MCF 10A (cell line): ENCODE results near the gene TRAF3IP3. TPM values are rescaled to one million over a fixed set of nuclear protein-coding genes. Genes with fewer than 3 reads are reported as not detected.

Source experiments
- BruUV-seq: library from RNA; stranded (reverse); fragments of 400-500 nt; replicated peaks from 2 replicates; lab custom pipeline; 2021; lab: Mats Ljungman, UMichigan
- CTCF ChIA-PET: fragments of 300-600 bp; sonication (Branson Sonifier 250); formaldehyde crosslinking; extraction: SDS; loops from one replicate; lab custom pipeline; 2021; ENCODE audit warnings: antibody characterized with exemption, inconsistent platforms; lab: Yijun Ruan, JAX
- POLR2A ChIA-PET: fragments of 300-600, 350-650 bp; sonication (Branson Sonifier 250); formaldehyde crosslinking; extraction: SDS; loops from one replicate; lab custom pipeline; 2020; ENCODE audit warnings: antibody characterized with exemption, inconsistent platforms; lab: Yijun Ruan, JAX
- DNase-seq: peaks from one replicate; pipeline ENCODE4 v3.0.0-alpha.2; 2018; ENCODE audit not compliant: unreplicated experiment
- H3K27ac Mint-ChIP-seq: one replicate; pipeline ENCODE4 v1.8.0; 2022; ENCODE audit warnings: mild to moderate bottlenecking, low read depth, mixed read lengths; ENCODE audit not compliant: unreplicated experiment
- H3K27me3 Mint-ChIP-seq: one replicate; pipeline ENCODE4 v1.8.0; 2022; ENCODE audit warnings: mixed read lengths; ENCODE audit not compliant: insufficient read depth, unreplicated experiment
- H3K36me3 Mint-ChIP-seq: one replicate; pipeline ENCODE4 v1.8.0; 2022; ENCODE audit warnings: mild to moderate bottlenecking, moderate library complexity, mixed read lengths; ENCODE audit not compliant: insufficient read depth, unreplicated experiment
- H3K4me1 Mint-ChIP-seq: one replicate; pipeline ENCODE4 v1.8.0; 2022; ENCODE audit warnings: mixed read lengths; ENCODE audit not compliant: insufficient read depth, unreplicated experiment
- H3K4me3 Mint-ChIP-seq: one replicate; pipeline ENCODE4 v1.8.0; 2022; ENCODE audit warnings: mild to moderate bottlenecking, moderate library complexity, mixed read lengths; ENCODE audit not compliant: unreplicated experiment
- H3K9me3 Mint-ChIP-seq: one replicate; pipeline ENCODE4 v1.8.0; 2022; ENCODE audit warnings: mixed read lengths; ENCODE audit not compliant: unreplicated experiment
- CTCF ChIP-seq: fragments of 200-600 bp; IDR thresholded peaks from one replicate; pipeline ENCODE4 v1.8.0; 2022; ENCODE audit warnings: antibody characterized with exemption, mild to moderate bottlenecking; ENCODE audit not compliant: unreplicated experiment
- intact Hi-C: fragments of 100-400 bp; cut with micrococcal nuclease; formaldehyde crosslinking; loops from 2 replicates; pipeline ENCODE4 v1.14.1; 2022
- total RNA-seq: library from RNA; stranded (reverse); gene quantifications from 2 replicates; pipeline ENCODE4 v1.2.3, GENCODE V29; 2022

TRAF3IP3 gene
- total RNA-seq, 1 experiment from 2014 or later = not detected

- no peaks in the 10 kb centered on the region for H3K27me3 Mint-ChIP-seq
- CTCF ChIA-PET = interaction anchor here (0.6 to 9.7 kb wide), 10 partner anchors 11 to 983 kb away, joined by 3 to 99 read pairs (median 4); no protein-coding TSS in a partner anchor
Measured at GRCh38 chr1:209761011-209761635, 5.3 kb downstream of the TRAF3IP3 start.

GRCh38 chr1:209766051-209766450 lies 10.2 kb downstream of the TRAF3IP3 start:
- ChIA-PET CTCF (interaction anchor here (0.6 to 2.2 kb wide), 9 partner anchors 9 to 182 kb away, joined by 3 to 30 read pairs (median 4); no protein-coding TSS in a partner anchor), POLR2A (interaction anchor here (0.7 to 5.7 kb wide), 4 partner anchors 9 to 25 kb away, joined by 3 to 37 read pairs (median 4); partner anchors contain the start of gene C1orf74)
- Mint-ChIP-seq H3K27ac (no peak overlapping the region), H3K27me3 (no peaks in the 10 kb centered on the region), H3K36me3 (no peaks in the 10 kb centered on the region), H3K4me3 (no peak overlapping the region), H3K4me1 (peaks cover 19% of the 10 kb centered on the region), H3K9me3 (no peaks in the 10 kb centered on the region)
- peak; percentile 46 for DNase-seq
- intact Hi-C loops = no loop called here
- BruUV-seq = no TSS peak
- TF ChIP-seq CTCF = no peak

More at GRCh38 chr1:209761011-209761635, 5.3 kb downstream of the TRAF3IP3 start:
- TF ChIP-seq CTCF = no peak
- Mint-ChIP-seq H3K27ac (no peak overlapping the region), H3K4me3 (no peak overlapping the region), H3K4me1 (peaks cover 5% of the 10 kb centered on the region), H3K36me3 (no peaks in the 10 kb centered on the region), H3K9me3 (no peaks in the 10 kb centered on the region)
- POLR2A ChIA-PET = interaction anchor here (1.1 to 1.2 kb wide), 3 partner anchors 24 to 55 kb away, joined by 3 to 5 read pairs (median 3); partner anchors contain the start of gene C1orf74
- BruUV-seq = no TSS peak
- intact Hi-C loops = no loop called here
- DNase-seq = no peak

- Mint-ChIP-seq H3K9me3 (no peaks in the 10 kb centered on the region), H3K27ac (no peak overlapping the region), H3K4me1 (peaks cover 17% of the 10 kb centered on the region), H3K36me3 (no peaks in the 10 kb centered on the region), H3K27me3 (no peaks in the 10 kb centered on the region), H3K4me3 (no peak overlapping the region)
- ChIA-PET CTCF (interaction anchor here (0.6 to 2.2 kb wide), 7 partner anchors 9 to 1948 kb away, joined by 3 to 30 read pairs (median 3); no protein-coding TSS in a partner anchor), POLR2A (interaction anchor here (1.0 to 5.7 kb wide), 5 partner anchors 8 to 59 kb away, joined by 3 to 37 read pairs (median 4); partner anchors contain the start of gene C1orf74)
- intact Hi-C loops = no loop called here
- TF ChIP-seq CTCF = no peak
- DNase-seq = no peak
- BruUV-seq = no TSS peak
Measured at GRCh38 chr1:209767096-209767495, 11.2 kb downstream of the TRAF3IP3 start.

DNA sequence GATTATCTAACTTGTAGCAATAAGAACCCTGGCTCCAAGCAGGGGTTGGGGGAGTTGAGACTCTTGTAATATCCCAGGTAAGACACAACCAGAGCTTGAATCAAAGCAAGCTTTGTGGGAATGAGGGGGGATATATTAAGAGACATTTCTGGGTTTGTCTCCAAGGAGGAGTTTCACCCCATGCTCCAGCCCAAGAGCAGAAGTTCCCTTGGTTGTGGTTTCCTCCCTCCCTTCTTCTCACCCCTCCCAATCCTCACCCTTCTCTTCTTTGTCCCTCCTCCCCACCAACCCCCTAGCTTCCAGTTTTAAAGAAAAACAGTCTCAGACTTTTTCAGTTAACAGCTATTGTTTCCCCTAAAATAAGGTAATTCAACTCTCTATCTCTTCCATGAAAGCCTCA lies 11.9 kb downstream of the TRAF3IP3 start:
- no TSS peak for BruUV-seq
- CTCF ChIA-PET = interaction anchor here (0.5 to 2.6 kb wide), 8 partner anchors 8 to 331 kb away, joined by 3 to 15 read pairs (median 4); no protein-coding TSS in a partner anchor
- Mint-ChIP-seq H3K9me3 (no peaks in the 10 kb centered on the region), H3K27me3 (no peaks in the 10 kb centered on the region), H3K36me3 (no peaks in the 10 kb centered on the region), H3K4me1 (peaks cover 17% of the 10 kb centered on the region), H3K27ac (no peak overlapping the region), H3K4me3 (no peak overlapping the region)
- POLR2A ChIA-PET = interaction anchor here (0.7 to 5.7 kb wide), 7 partner anchors 9 to 334 kb away, joined by 3 to 37 read pairs (median 7); partner anchors contain the start of genes C1orf74, IRF6 and UTP25
- TF ChIP-seq CTCF = no peak
- DNase-seq = no peak
- intact Hi-C loops = no loop called here
